Fibroblast of skin of abdomen (primary cell): ENCODE data around the gene BCL11B.

ENCODE experiments used
- DNase-seq: peaks from one replicate; pipeline ENCODE4 v3.0.0-alpha.2; 2013

BCL11B gene

DNA sequence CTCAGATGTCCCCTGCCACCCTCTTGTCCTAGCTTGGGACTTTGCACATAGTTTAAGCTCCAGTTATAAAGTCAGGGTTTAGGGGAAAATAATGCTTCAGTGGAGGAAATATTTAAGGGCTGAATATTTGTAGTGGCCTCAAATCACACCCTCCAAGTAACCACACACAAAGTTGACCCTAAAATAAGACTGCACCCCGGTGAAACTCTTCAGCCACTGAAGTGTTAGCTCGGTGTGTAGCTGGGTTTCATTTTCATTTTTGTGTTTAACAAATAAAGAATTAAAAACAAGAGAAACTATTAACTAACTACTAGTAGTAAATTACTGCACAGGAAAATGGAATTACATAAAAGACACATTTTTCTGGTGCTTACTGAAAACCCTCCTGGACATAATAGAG lies 14.8 kb upstream of the BCL11B start:
- DNase-seq: no peak

DNA sequence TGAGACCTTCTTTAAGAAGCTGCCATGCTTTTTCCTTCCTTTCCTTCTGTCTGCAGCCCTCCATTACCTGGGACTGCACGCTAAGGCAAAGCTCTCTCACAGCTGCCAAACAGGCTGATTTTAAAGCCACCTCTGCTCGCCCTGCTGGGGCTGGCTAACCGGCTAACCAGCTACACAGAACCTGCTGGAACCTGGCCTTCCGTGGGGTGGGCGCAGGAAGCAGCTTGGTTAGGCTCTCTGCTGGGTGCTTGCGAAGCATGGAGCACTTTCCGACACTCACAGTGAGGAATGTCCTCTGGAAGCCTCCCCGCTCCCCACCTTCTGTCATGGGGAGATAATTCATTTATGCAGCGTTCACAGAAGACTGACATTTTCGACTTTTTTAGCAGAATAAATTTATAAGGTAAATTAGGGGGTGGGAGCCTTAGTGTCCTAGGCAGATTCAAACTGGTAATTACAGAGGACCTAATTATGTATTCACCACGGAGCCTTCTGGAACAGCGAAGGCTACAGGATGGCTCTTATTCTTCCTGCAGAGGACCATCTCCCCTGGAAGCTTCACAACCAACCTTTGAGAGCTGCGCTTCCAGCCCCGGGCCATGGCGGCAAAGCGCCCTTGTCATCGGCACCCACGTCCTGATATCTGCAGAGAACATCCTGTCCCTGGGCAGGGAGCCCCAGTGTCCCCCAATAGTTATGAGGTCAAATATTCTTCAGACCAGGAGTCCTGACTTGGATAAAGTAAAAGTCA lies 12.4 kb upstream of the BCL11B start:
- no peak for DNase-seq

DNA sequence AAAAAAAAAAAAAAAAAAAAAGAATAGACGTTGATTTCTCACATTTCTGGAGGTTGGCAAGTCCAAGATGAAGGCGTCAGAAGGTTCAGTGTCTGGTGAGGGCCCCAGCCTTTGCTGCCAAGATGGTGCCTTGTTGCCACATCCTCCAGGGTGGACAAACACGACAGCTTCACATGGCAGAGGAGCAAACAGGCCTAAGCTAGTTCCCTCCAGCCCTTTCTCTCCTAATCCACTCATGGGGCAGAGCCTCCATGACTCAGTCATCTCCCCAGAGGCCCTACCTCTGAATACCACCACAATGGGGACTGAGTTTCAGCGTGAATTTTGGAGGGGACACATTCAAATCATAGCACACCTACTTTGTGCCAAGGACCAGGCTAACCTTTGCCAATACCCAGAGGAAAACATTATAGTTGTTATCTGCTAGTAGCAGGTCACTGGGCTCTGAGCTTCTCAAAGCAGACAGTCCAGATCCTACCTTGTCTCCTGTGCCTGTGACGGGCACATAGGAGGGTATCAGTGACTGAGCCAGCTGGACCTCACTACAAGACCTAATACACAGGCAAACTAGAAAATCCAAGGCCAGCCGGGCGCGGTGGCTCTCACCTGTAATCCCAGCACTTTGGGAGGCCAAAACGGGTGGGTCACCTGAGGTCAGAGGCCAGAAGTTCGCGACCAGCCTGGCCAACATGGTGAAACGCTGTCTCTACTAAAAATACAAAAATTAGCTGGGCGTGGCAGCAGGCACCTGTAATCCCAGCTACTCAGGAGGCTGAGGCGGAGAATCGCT lies 10.5 kb upstream of the BCL11B start:
- no peak for DNase-seq

DNA sequence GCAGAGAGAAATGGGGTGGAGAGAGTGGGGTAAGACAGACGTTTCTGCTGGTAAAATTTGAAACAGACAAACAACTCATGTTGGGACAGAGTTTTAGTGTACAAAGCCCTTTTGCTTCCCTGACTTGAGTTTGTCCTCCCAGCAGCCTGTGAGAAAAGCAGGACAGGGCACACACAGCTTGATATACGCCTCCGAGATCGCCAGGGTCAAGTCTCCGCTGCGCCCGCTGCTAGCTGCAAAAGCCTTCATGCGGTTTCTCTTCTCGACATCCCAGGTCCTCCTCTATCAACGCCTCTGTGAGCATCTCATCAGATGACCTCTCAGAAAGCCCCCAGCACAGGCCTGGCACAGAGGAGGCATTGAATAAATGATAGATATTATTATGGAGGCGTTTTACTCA lies 9.4 kb upstream of the BCL11B start:
- DNase-seq: no peak

DNA sequence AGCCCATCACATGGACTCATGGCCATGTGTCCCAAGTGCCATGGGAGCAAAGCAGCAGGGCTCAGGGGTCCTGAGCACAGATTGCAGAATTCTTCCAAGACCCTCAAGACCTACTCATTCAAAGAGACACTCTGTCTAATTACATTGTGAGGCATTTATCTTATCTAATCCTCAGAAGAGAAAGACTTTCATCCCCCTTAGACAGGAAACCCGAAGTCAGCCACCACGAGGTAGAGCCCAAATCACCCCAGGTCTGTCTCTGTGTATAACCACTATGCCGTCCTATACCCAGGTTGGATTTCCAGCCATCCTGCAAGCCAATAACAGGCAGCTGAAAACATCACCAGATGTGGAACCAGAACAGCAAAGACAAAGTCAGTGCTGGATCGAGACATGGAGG lies 8.9 kb upstream of the BCL11B start:
- no peak for DNase-seq

DNA sequence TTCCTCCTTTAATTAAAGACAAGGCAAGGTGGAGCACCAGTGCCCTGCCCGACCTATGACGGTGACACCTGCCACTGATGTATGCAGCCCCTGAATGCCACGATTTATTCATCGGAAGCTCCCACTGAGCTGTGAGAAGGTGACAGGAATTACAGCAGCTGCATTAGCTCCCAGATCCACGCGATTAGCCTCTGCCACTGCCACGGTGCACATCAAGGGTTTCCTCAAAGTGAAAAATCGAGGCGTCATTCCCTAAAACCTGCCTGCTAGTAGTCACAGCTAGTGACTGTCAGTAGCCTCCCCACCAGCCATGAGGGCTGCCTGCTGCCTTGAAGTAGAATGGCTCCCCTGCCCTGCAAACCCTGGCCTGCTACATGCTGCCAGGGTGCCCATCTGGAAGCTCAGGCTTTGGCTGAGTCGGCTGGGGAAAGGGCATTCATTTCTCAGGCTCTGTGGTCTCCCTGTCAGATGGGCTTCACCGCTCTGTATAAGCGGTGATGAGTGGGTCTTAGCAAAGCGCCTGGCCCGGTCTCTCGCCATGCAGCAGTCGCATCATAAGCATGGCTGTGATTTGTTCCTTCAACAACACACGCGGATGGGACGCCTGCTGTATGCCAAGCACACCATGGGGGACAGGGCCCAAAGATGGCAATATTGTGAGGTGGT lies 8.2 kb upstream of the BCL11B start:
- DNase-seq: no peak

DNA sequence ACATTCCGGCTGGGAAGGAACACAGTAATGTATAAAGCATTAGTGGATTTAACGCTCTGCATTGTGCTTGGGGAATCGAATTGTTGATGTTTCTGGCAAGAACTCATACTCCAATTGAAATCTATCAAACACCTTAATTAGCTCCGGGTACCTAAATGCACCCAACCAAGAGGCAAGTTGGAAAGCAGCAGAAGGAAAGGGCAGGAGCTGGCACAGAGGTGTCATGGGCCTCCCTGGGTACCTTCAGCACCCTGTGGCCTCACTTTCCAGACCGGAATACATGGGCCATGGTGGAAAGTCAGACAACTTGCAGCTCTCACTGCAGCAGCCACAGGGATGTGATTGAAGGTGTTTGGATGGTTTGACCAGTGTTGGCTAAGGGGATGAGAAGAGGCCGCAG lies 6.8 kb upstream of the BCL11B start:
- no peak for DNase-seq

DNA sequence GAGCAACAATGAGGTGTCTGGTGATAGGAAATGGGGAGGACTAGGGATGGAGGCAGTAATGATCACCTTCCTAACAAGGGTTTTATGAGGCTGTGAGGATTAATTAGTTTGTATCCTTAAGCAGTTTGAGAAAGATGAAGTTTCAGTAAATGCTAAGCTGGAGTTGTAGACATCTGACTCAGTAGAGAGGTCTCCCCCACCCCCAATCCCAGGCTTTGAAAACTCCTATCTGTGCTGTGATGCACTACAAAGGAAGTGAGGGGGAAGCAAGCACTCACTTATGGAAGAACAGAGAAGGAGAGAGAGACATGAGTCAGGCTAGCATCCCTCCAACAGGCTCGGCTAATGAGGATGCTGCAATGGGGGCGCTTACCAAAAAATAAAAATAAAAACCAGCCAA lies 5.5 kb upstream of the BCL11B start:
- peak; percentile 72 for DNase-seq

DNA sequence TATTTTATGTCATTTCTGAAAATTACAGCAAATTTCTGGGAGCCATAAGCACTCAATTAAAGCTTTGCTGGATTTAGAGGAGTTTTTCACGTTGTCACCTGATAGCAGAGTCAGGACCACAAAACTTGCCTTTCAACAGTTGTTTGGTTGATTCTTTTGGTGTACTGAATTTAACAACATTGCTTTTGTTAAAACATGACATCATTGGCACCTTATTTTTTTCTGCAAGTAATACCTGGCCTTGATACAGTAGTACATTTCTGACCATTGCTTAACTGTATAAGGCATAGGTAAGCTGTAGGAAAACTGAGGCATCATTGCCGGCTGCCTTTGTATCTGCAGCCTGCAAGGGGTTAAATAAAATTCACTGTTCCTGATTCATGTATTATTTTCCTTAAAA lies 4.5 kb upstream of the BCL11B start:
- no peak for DNase-seq

DNA sequence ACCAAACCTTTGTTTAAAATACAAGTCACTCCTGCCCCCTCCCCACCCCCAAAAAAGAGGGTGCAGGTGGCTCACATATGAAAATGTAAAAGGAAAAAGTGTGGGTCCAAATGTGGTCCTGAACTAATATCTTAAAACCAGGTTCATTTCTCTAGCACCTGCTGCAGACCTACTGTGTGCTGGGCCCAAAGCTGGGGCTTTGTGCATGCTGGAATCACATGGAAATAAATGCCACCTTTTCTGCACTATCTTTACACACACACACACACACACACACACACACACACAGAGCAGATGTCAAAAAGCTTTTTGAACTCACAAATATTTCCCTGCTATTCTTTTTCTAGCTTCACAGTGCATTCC lies 3.2 kb upstream of the BCL11B start:
- DNase-seq: no peak

DNA sequence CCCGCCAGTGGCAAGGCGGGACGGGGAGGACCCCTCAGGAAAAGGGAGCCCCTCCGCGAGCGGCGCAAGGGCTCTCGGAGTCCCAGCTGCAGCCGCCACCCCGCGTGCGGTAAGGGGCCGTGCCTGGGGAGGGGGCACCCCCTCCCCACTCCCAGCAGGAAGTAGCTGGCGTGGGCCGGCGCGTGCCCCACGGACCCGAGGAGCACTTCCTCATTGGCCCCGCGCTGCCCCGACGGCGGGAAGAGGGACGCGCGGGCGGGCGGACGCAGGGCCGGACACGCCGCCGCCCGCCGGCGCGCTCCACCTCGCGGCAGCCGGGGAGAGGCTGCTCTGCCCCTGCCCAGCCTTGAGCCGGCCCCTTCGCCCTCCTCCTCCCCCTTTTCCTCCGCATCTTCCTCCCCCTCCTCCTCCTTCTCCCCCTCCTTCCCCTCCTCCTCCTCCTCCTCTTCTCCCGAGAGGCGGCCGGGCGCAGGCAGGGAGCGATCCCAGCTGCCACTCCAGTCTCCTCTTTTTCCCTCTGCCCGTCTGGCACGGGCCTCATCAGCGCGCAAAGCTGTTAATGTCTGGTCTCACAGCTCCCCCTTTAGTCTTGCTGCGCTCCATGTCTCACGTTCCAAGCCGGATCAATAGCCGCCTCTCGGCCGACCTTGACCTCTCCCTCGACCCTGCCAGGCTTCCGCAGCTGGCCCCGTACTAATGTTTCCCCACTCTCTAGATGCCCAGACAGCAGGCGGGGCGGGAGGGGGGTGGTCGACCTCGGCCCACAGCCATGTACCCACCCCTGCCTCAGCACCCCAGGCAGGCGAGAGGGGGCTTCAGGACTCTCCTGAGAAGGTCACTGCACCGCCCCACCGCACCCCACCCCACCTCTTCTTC lies 2.6 kb upstream of the BCL11B start:
- DNase-seq: peak; percentile 97

DNA sequence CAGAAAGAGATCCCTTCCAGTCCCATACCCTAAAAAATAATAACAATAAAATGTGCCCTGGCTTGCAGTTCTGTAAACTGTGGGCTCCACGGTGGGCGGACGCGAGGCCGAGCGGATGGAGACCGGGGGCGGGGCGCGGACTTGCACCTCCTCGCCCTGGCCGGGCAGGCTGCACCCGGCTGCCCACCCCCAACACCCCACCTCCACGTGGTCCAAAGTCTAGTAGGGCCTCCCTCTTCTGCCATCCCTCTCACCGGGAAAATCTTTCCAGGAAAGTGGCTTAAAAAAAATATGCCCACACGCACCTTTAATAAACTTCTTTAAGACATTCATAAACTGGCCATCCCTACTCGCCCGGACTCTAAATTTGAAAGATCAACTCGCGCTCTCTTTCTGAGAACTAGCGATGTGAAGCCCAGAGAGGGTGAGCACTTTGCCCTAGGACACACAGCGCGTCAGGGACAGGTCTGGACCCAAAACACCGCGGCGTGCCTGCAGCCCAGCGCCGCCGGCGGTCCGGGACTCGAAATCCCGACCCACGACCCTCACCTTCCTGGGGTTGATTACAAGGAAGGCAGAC lies 1.9 kb upstream of the BCL11B start:
- DNase-seq: peak; percentile 33

DNA sequence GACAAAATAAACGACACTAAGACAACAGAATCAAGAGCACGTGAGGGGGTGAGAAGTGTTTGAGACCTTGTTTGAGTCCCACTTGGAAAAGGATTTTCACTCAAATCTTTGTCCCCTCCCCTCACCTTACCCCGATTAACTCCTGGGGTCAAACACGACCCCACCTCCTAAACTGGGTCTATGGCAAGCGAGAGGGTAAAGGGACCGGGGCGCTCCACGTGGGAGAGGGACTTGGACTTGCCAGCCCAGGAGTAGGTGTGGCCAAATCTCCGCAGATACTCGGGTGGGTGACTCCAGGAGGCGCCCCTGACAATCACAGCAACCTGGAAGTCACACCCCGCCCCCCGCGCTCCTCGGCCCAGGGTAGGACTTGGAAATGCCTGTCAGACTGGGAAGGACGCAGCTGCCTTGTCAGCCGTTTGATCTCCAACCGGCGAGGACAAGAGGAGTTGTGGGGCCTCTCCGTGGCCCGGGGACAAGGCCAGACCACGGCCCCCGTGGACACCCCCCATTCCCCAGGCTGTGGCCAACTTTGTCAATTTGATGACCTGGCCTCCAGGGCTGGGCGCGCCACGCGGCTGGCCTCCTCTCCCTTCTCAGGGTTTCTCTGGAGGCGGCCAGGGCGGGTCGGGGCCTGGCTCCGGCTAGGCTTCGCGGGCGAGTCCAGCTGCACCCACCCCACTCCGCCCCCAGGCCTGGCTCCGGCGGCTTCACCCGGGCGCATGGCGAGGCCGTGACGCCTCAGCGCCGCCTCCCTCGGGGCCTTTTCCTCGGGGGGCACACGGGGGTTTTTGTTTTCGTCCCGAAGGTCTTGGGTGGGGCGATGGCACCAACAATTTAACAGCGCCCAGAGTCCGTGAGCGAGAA lies 1.1 kb upstream of the BCL11B start:
- peak; percentile 55 for DNase-seq

DNA sequence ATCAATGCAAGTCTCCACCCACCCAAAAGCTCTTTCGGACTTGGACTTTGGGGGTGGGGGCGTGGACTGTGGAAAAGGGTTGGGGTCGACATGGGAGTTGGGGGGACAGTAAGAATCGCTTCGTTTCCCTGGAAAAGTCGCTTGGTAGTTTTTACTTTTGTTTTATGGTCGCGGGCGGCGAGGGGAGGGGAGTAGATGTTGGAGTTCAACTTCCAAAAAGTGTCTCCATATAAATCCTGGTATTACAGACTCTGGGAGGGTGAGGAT lies 568 bp upstream of the BCL11B start:
- DNase-seq: no peak

DNA sequence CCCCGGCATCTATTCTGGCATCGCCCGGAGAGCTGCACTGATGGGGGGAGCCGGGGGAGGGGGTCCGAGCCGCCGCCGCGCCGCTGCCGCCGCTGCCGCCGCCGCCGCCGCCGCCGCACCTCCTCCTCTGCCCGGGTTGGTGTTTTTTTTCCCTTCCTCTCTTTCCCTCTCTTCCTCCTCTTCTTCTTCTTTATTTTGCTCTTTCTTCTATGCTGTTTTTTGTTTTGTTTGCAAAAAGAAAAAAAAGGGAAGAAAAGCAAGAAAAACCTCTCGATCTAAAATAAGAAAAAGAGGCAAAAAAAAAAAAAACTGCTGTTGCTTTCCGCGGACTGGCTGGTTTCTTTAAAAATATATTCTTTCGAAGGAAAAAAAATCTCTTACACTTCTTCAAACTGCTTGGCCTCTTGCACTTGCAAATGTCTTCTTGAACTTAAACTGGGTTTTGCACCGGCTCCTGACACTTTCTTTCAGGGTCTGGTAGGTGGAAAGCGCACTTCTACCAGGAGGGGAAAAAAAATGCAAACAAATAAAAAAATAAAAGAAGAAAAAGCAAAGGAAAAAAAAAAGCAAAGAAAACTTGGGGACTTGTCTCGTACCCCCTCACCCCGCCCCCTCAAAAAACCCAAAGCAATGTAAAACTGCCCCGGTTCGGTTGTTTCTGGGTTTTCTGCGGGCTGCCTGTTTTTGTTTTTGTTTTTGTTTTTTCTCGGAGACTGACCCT lies 616 bp downstream of the BCL11B start:
- no peak for DNase-seq

DNA sequence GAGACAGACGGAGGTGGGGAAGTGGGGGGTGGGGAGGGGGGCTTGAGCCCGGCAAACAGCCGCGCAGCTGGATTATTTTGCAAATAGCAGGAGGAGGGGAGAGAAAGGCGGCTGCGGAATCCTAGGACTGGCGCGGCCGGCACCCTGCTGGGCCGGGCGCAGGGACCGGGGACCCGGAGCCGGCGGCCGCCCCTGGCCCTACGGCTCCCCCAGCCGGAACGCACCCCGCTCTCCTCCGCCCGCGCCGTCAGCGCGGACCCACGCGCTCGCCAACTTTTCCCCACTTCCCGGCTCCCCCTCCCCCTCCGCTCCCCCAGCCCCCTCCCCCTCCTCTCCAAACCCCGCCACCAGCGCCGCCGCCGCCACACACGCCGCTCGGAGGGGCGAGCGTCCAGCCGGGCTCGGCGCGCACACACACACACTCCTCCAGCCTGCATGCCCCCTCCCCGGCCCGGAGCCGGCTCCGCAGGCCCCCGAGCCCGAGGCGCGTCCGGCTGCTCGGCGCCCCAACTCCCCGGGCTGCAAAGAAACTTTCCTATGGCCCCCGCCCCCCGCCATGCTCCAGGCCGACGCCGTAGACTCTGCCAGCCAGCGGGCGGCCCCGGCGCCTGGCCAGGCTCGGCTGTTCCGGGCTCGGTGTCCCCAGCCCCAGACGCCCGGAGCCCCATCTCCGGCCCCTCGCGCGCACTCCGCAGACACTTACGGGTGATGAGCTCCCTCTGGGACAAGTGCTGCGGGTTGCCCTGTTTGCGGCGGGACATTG lies 1.4 kb downstream of the BCL11B start:
- no peak for DNase-seq

DNA sequence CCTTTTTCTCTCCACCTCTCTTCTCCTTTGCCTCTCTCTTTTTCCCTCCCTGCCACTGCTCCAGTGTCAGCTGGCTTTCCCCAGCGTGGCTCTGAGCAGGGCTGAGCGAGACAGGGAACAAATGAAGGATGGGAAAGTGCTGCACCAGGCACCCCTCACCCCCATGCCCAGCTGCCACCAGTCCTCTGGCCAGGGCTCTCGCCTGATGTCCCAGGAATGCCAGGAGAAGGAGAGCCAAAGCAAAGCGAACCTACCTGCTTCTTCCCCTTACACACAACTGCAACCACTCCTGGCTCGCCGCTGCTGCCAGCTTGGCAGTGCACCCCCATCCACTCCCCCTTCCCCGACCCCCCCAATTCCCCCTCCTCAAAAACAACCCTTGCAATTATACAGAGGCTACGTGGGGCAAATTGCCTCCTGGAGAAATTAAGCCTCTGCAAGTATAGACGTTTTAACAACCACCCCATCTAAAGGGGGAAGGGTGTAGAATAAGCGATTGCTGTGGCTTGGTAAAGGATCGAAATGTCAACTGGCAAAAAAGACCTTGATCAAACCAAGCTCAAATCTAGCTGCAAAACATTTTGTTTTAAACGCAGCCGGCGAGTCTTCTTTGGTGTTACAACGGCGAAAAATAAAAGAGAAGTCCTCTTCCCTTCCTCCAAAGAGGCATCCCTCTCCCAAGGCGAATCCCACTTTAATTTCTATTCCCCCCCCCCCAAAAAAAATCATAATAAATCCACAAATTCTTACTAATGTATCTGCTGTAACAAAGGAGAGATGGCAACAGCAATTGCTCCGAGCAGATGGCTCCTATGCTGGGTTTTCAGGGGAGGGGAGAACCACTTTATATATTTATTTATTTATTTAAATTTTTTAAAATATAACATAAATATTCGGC lies 2.9 kb downstream of the BCL11B start:
- DNase-seq: no peak

DNA sequence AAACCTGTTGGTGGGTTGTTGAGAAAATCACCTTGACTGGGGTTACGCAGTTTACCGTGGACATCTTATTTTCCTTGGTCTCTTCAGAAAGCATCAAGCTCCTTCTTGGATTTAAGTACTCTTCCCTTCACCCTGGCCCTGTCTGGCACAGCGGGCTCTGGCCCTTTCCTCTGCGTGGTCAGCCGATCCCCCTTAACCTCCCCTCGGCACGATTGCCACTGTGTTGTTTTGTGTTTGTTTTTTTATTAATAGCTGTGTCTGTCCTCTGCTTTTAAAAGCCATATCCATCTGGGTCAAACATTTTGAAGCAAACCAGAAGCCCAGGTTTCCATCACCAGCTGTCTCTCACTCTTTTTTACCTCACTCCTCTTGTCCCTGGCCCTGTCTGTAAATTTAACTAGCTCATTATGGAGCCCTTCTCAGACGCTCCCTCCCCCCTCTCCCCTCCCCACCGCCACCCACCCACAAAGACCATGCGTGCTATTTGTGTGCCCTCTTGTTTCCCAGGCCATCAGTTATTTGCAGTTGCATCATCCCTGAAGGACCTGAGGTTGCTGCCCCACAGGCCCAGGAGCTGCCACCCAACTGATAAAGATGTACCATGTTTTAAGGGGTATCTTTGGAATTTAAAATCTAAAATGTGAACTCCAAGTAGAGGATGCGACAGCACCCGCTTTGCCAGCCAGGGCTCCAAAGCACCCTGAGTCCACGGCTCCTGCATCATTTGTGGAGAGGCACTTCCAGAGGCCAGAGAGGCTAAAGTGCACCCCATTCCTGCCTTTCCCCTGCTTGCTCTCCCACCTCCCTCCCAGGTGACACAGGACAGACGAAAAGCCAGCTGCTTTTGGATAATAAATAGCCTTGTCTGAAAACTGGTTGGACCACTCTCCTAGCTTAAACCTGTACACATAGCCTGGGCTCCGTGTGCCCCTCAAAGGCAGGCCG lies 3.9 kb downstream of the BCL11B start:
- DNase-seq: no peak
